Heart right ventricle (tissue), 16 donors: Measurements from ENCODE around the gene TAL2. TPM values are rescaled to one million over a fixed set of nuclear protein-coding genes. Genes with fewer than 3 reads are reported as not detected.

Source experiments
- ATAC-seq, 8 donors: fragments of 200-7000 bp; cut with Tn5 transposase; one replicate each; pipeline ENCODE4 v1.9.1; 2020; ENCODE audit warnings: mild to moderate bottlenecking in 8 of 8, moderate library complexity in 8 of 8, moderate number of reproducible peaks in 1 of 8
- DNase-seq, 2 donors: peaks; one replicate each; pipeline ENCODE4 v3.0.0-alpha.2; 2020
- H3K27ac ChIP-seq, 10 donors: fragments of 200-600 bp; sonication (generic) in 2 of 10; one replicate each; pipeline versions ENCODE4 v1.5.0 to v1.8.0; 2020 to 2022; ENCODE audit warnings: mild to moderate bottlenecking in 3 of 10
- H3K27me3 ChIP-seq, 7 donors: fragments of 200-600 bp; one replicate each; pipeline ENCODE4 v1.8.0; 2021 to 2022; ENCODE audit warnings: mild to moderate bottlenecking in 2 of 7
- H3K36me3 ChIP-seq, 9 donors: fragments of 200-600 bp; sonication (generic) in 1 of 9; one replicate each; pipeline versions ENCODE4 v1.5.0 to v1.8.0; 2020 to 2022; ENCODE audit warnings: mild to moderate bottlenecking in 2 of 9
- H3K4me1 ChIP-seq, 9 donors: fragments of 200-600 bp; sonication (generic) in 1 of 9; one replicate each; pipeline versions ENCODE4 v1.5.0 to v1.8.0; 2020 to 2022; ENCODE audit warnings: mild to moderate bottlenecking in 4 of 9
- H3K4me3 ChIP-seq, 10 donors: fragments of 200-600 bp; sonication (generic) in 2 of 10; one replicate each; pipeline versions ENCODE4 v1.5.0 to v1.8.0; 2020 to 2022; ENCODE audit warnings: mild to moderate bottlenecking in 7 of 10, moderate library complexity in 2 of 10
- H3K9me3 ChIP-seq, 11 donors: fragments of 200-600 bp in 10 of 11; sonication (generic) in 2 of 11; one replicate each; pipeline versions ENCODE4 v1.5.0 to v1.8.0; 2013 to 2022; ENCODE audit warnings: mild to moderate bottlenecking in 2 of 11, control low read depth in 1 of 11, moderate library complexity in 1 of 11
- WGBS, 2 donors: extraction: QIAGEN DNeasy Blood & Tissue Kit; methylation state at CpG; one replicate each; pipeline ENCODE4 v1.1.7; 2013; ENCODE audit warnings: inconsistent platforms in 1 of 2; 5-methylcytosine and 5-hydroxymethylcytosine counted together
- intact Hi-C, 10 donors: fragments of 100-400 bp; cut with DNase I; formaldehyde crosslinking; loops; one replicate each; pipeline versions ENCODE4 v1.11.1 to v1.14.2; 2022
- polyA plus RNA-seq, 2 donors: library from polyadenylated mRNA; stranded (reverse); fragments of 200-250 nt; gene quantifications; one replicate each; pipeline ENCODE4 v1.2.3, GENCODE V29; 2013
- total RNA-seq, 10 donors: library from RNA; stranded (reverse); fragmentation: NEBNext Ultra II Directional in 3 of 10; extraction: Animal tissue kit (Norgen Biotek cat#: 25700) in 3 of 10; gene quantifications; one replicate each; pipeline versions ENCODE4 v1.2.1 to v1.2.4, GENCODE V29; 2021 to 2023
- TF ChIP-seq, protein P1 (sequence below), 9 donors: fragments of 200-600 bp; sonication (generic) in 2 of 9; IDR thresholded peaks; one replicate each; pipeline versions ENCODE4 v1.5.0 to v1.8.0; 2021 to 2022; ENCODE audit warnings: antibody characterized with exemption in 9 of 9, mild to moderate bottlenecking in 5 of 9, moderate library complexity in 1 of 9
- donor health status: Arrhythmogenic right ventricular cardiomyopathy.
- donor health status: ischemic (EF 13 %, LVEDD 7.1; RV severe dilation, severe dysfunction).
- donor health status: healthy with polysubstance abuse.
- donor health status: DM: no; HTN: yes; CAD: no.
- donor health status: DM: no; HTN: no; CAD: no.
- donor health status: ischemic (EF 25% LVEDD 6.9; RV normal size, moderate dysfunction).
- donor health status: ischemic (EF 25% LVEDD 5.7; RV mildly dilated, moderate dysfunction).
- donor health status: healthy.
- donor health status: DM: yes; HTN: yes; CAD: no.
- donor health status: Ischemic cardiomyopathy.
- donor health status: ischemic (EF 35%, LVEDD 5.7; RV mildly dilated, moderate dysfunction).
- donor health status: nonischemic (EF 11% LVEDD 7.7; RV severe dilation, severe dysfunction).
- donor health status: DM: yes; HTN: yes; CAD: no.
- donor health status: PGD.
- donor health status: ischemic (EF 29% LVEDD 5.4; RV normal size, mild dysfunction).
- donor health status: nonischemic (EF 23%, LVEDD 6.1; RV moderate dilation, normal function).

Gene TAL2
- total and polyA plus RNA-seq, 12 donors: 0.09 TPM; not detected in 11

DNA sequence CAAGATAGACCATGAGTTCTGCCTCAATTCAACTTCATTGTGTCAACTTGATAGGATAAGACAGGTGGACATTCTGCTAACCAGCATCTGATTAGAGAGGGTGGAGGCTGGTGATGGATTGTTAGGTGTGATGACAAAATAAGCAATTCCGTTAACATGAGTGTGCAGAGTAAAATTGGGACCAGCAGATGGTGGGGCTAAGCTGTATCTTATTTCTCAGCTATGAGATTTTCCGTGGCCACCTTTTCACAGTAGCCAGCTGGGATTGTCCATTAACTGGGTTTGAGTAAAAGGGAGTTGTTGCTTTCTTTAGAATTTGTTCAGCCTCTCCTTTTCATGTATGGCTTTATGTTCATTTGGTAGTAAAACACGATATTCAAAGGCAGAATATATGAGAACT lies 28.8 kb upstream of the TAL2 start:
- WGBS, 2 donors: 92 to 96% methylated on average over 3 of the region's 3 CpGs
- H3K36me3 ChIP-seq: peaks cover 0 to 54% (median 0%) of the 10 kb centered on the region in 9 donors
- H3K27me3 ChIP-seq: no peaks in the 10 kb centered on the region
- H3K9me3 ChIP-seq: peaks cover 0 to 4% (median 0%) of the 10 kb centered on the region in 11 donors
- TF ChIP-seq, protein P1, sequence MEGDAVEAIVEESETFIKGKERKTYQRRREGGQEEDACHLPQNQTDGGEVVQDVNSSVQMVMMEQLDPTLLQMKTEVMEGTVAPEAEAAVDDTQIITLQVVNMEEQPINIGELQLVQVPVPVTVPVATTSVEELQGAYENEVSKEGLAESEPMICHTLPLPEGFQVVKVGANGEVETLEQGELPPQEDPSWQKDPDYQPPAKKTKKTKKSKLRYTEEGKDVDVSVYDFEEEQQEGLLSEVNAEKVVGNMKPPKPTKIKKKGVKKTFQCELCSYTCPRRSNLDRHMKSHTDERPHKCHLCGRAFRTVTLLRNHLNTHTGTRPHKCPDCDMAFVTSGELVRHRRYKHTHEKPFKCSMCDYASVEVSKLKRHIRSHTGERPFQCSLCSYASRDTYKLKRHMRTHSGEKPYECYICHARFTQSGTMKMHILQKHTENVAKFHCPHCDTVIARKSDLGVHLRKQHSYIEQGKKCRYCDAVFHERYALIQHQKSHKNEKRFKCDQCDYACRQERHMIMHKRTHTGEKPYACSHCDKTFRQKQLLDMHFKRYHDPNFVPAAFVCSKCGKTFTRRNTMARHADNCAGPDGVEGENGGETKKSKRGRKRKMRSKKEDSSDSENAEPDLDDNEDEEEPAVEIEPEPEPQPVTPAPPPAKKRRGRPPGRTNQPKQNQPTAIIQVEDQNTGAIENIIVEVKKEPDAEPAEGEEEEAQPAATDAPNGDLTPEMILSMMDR (IDR thresholded peaks at IDR 0.05): no peak
- ATAC-seq: no peak
- intact Hi-C loops: no loop called here
- no peak overlapping the region for H3K27ac ChIP-seq
- no peak for DNase-seq
- no peak overlapping the region for H3K4me3 ChIP-seq
- H3K4me1 ChIP-seq: no peaks in the 10 kb centered on the region

DNA sequence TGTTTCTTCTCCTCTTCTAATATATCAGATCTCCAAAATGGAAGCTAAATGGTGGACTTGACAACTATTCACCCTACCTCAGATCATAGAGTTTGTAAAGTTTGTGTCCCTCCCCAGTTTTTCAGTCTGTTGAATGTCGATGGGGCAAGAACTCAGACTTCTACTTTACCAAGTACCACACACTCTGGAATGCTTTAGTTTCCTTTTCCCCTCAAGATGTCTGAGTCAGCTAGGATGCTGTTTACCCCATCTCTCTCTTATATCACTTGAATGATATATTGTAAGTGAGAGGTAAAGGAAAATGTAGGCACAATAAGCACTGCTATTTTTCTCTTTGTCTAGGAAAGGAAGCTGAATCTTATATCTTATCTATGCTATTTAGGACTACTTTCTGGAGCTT lies 25.9 kb upstream of the TAL2 start:
- intact Hi-C loops: no loop called here
- Histone ChIP-seq H3K36me3 (peaks cover 0 to 76% (median 0%) of the 10 kb centered on the region in 9 donors), H3K4me3 (no peak overlapping the region), H3K9me3 (peaks cover 0 to 4% (median under 1%) of the 10 kb centered on the region in 11 donors), H3K27ac (no peak overlapping the region), H3K27me3 (no peaks in the 10 kb centered on the region), H3K4me1 (no peaks in the 10 kb centered on the region)
- WGBS, 2 donors: 80 to 89% methylated on average over 1 of the region's 1 CpG
- ATAC-seq (no peak), DNase-seq (no peak)
- TF ChIP-seq, protein P1 (IDR thresholded peaks at IDR 0.05): no peak

DNA sequence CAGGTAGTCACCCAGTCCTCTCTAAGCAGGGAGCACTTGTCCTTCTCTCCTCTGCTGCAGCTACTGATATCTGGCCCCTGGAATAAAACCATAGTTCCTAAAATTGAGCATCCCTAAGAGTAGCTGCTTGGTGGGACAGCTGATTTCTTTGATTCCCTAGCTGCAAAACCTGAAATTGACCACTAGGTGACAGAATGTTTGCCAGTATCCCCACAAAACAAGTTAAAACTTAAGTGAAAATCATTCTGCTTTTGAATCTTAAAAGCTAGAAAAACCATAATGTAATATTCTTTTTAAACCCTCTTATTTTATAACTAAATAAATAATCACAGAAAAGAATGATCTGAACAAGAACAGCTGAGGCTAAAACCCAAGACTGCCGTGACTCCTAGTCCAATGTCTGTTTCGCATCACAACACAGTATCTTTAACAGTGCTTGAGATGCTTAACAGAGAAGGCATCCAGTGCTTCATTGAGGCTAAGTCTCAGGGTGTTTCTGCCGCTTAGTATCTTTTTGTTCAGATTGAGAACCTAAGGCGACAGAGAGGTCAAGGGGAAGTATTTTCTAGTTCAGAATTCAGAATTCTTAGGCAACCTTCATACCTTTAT lies 24.4 kb upstream of the TAL2 start:
- H3K27me3 ChIP-seq: no peaks in the 10 kb centered on the region
- no peak for DNase-seq
- H3K36me3 ChIP-seq: peaks cover 0 to 89% (median 0%) of the 10 kb centered on the region in 9 donors
- intact Hi-C loops: no loop called here
- TF ChIP-seq, protein P1 (IDR thresholded peaks at IDR 0.05): peak in 7 of 9 donors; percentile 11 to 46 (median 34)
- H3K4me1 ChIP-seq: no peaks in the 10 kb centered on the region
- no peak overlapping the region for H3K27ac ChIP-seq
- no peak overlapping the region for H3K4me3 ChIP-seq
- 92 to 95% methylated on average over 4 of the region's 4 CpGs for WGBS, 2 donors
- no peak for ATAC-seq
- peaks cover 0 to 20% (median 9%) of the 10 kb centered on the region in 11 donors for H3K9me3 ChIP-seq

DNA sequence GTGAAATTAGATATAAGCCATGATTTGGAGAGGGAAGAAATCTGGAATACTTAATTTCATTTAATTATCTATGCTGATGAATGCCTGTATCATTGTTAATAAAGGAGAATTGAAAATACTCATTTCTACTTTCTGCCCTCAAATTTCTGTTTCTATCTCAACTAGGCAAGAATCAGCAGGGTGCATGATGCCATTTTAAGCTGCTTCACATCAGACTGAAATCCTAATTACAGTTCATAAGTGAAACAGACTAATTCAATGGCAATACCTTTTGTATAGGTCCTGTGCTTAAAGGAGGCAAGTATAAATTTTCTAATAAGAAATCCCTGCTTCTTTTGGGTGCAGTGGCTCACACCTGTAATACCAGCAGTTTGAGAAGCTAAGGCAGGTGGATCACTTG lies 22.3 kb upstream of the TAL2 start:
- Histone ChIP-seq H3K4me1 (no peaks in the 10 kb centered on the region), H3K36me3 (peaks cover 0 to 75% (median 0%) of the 10 kb centered on the region in 9 donors), H3K4me3 (no peak overlapping the region), H3K27me3 (no peaks in the 10 kb centered on the region), H3K27ac (no peak overlapping the region), H3K9me3 (peaks cover 0 to 22% (median 9%) of the 10 kb centered on the region in 11 donors)
- no peak for DNase-seq
- intact Hi-C loops: no loop called here
- ATAC-seq: no peak
- TF ChIP-seq, protein P1 (IDR thresholded peaks at IDR 0.05): no peak
